ENCODE results near the gene ACTR1A.

DNA sequence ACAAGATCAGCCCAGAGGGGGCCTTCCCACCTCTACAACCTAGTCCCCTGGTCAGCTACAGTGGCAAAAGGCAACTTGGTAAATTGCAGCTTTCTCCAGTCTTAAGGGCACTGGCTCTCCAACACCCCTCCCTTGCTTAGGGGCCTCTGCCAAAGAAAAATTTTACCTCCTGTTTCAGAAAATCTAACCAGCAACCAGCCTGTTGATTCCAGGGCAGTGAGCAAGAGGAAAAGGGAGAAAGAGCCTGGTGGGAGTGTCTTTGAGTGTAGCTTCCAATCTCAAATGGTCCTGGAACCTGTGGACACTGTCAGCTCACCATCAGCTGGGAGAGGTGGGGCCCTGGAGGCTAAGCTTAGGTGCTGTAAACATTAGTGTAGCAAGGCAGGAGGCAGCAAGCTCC is 22.9 kb downstream of the ACTR1A start:
- TF ChIP-seq, protein P1, sequence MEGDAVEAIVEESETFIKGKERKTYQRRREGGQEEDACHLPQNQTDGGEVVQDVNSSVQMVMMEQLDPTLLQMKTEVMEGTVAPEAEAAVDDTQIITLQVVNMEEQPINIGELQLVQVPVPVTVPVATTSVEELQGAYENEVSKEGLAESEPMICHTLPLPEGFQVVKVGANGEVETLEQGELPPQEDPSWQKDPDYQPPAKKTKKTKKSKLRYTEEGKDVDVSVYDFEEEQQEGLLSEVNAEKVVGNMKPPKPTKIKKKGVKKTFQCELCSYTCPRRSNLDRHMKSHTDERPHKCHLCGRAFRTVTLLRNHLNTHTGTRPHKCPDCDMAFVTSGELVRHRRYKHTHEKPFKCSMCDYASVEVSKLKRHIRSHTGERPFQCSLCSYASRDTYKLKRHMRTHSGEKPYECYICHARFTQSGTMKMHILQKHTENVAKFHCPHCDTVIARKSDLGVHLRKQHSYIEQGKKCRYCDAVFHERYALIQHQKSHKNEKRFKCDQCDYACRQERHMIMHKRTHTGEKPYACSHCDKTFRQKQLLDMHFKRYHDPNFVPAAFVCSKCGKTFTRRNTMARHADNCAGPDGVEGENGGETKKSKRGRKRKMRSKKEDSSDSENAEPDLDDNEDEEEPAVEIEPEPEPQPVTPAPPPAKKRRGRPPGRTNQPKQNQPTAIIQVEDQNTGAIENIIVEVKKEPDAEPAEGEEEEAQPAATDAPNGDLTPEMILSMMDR (IDR thresholded peaks at IDR 0.05 in 4 of 5, conservative IDR thresholded peaks at IDR 0.05 in 1 of 5): no peak
- no peak for TF ChIP-seq POLR2A (IDR thresholded peaks at IDR 0.05)
